Measurements from ENCODE around the gene KIAA1671.

Gene KIAA1671

GRCh38 chr22:25131198-25131887 is 178.8 kb downstream of the KIAA1671 start:
- Mint-ChIP-seq H3K27me3 (no peaks in the 10 kb centered on the region), H3K4me3 (no peak overlapping the region), H3K27ac (no peak overlapping the region), H3K4me1 (no peaks in the 10 kb centered on the region), H3K36me3 (ENCODE audit: low read depth) (no peaks in the 10 kb centered on the region), H3K9me3 (no peaks in the 10 kb centered on the region)
- DNase-seq (no peak), ATAC-seq (no peak)

- no peak overlapping the region for H3K27ac Mint-ChIP-seq
- H3K9me3 Mint-ChIP-seq = peaks cover 5% of the 10 kb centered on the region
- no peaks in the 10 kb centered on the region for H3K4me1 Mint-ChIP-seq
- no peak for DNase-seq
- peaks cover 6% of the 10 kb centered on the region for H3K36me3 Mint-ChIP-seq (ENCODE audit: low read depth)
- ATAC-seq = no peak
- no peak overlapping the region for H3K4me3 Mint-ChIP-seq
- no peaks in the 10 kb centered on the region for H3K27me3 Mint-ChIP-seq
Observed at GRCh38 chr22:25134028-25134427, 181.5 kb downstream of the KIAA1671 start.

DNA sequence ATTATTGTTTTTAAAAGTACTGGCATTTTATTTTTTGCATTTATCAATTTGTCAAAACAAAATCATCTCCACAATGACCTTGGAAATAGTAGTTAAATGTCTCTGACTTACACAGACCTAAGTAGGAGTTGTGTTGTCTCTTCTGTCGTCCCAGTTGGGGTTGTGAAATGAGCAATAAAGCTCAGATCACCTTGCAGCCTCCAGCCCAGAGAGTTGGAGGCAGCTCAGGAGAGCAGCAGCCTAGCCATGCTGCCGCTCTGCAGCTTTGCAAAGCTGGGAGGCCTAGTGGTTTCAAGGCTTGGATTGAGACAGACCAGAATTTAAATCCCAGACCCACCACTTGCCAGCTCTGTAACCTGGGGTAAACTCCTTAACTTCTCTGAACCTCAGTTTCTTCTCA is 181.9 kb downstream of the KIAA1671 start:
- ATAC-seq = no peak
- Mint-ChIP-seq H3K9me3 (peaks cover 5% of the 10 kb centered on the region), H3K4me1 (no peaks in the 10 kb centered on the region), H3K27me3 (no peaks in the 10 kb centered on the region), H3K36me3 (ENCODE audit: low read depth) (peaks cover 6% of the 10 kb centered on the region), H3K4me3 (no peak overlapping the region), H3K27ac (no peak overlapping the region)
- DNase-seq = no peak

DNA sequence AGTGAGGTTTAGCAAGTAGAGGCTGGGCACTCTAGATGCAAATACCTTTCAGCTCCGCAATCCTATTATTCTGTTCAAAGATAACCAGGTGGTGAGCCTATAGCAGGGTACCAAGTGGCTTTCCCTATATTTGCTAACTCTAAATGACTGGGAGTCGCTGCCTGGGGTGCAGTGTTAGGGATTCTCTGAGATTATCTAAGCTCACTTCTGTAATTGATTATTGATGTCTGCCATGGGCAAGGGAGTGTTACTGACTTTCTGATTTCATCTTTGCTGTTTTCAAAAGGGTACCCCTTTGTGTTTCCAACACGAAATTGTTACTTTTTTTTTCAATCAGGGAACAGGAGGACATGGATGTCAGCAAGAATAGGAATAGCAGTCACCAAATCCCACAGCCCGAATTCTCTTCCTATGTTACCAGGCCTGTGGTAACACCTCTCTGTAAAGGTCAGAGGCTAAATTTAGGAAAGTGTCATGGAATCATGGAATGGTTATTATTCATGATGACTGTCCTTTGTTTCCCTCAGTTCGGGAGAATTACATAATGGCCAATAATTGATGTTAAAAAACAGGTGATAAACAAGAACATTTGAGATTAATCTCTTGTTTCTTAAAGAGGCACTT is 184.5 kb downstream of the KIAA1671 start:
- Mint-ChIP-seq H3K4me3 (no peak overlapping the region), H3K27ac (no peak overlapping the region), H3K4me1 (no peaks in the 10 kb centered on the region), H3K36me3 (ENCODE audit: low read depth) (peaks cover 6% of the 10 kb centered on the region), H3K27me3 (no peaks in the 10 kb centered on the region), H3K9me3 (peaks cover 5% of the 10 kb centered on the region)
- DNase-seq = no peak
- ATAC-seq = no peak

DNA sequence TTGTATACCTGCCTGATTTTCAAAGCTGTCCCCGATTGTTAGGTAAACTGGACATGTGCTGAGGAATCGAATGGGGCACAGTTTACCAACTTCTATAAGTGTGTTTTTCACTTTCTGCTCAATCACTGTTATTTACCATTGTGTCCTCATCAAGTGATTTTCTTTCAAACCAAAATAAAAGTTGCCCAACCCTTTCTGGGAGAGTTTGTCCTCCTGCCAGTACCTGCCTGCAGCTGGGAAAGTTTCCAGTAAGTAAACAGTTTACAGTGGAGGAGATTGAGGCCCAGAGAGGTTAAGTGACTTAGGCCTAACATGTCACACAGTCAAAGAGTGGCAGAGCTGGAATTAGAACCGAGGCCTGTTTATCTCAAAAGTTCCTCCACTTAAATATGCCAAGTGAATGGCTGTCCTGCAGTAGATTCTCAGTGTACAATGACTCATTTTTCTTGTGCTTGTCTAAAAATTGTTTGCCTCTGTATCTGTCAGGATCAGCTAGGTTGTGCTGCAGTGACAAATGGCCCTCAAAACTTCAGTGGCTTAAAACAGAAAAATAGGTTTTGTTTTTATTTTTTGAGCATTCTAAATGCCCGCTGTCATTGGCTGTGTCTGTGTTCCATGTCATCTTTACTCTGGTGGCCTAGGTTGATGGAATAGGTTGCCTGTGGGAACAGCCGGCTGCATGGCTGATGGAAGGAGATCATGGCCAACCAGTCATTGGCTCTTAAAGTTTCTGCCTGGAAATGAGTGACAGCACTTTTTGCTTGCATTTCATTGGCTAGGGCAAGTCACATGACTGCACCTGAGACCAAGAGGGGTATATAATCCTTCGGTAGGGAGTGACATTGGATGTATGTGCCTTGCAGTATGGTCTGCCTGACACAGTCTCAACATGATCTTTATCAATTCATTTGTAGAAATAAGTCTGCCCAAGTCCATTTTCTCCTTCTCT is 185.3 kb downstream of the KIAA1671 start:
- no peak overlapping the region for H3K27ac Mint-ChIP-seq
- DNase-seq = no peak
- H3K4me3 Mint-ChIP-seq = no peak overlapping the region
- H3K36me3 Mint-ChIP-seq (ENCODE audit: low read depth) = peaks cover 6% of the 10 kb centered on the region
- ATAC-seq = no peak
- no peaks in the 10 kb centered on the region for H3K4me1 Mint-ChIP-seq
- H3K27me3 Mint-ChIP-seq = no peaks in the 10 kb centered on the region
- peaks cover 5% of the 10 kb centered on the region for H3K9me3 Mint-ChIP-seq

GRCh38 chr22:25139062-25139461 is 186.5 kb downstream of the KIAA1671 start:
- Mint-ChIP-seq H3K9me3 (peaks cover 5% of the 10 kb centered on the region), H3K27me3 (no peaks in the 10 kb centered on the region), H3K27ac (no peak overlapping the region), H3K36me3 (ENCODE audit: low read depth) (peaks cover 6% of the 10 kb centered on the region), H3K4me1 (no peaks in the 10 kb centered on the region), H3K4me3 (no peak overlapping the region)
- ATAC-seq (no peak), DNase-seq (no peak)

DNA sequence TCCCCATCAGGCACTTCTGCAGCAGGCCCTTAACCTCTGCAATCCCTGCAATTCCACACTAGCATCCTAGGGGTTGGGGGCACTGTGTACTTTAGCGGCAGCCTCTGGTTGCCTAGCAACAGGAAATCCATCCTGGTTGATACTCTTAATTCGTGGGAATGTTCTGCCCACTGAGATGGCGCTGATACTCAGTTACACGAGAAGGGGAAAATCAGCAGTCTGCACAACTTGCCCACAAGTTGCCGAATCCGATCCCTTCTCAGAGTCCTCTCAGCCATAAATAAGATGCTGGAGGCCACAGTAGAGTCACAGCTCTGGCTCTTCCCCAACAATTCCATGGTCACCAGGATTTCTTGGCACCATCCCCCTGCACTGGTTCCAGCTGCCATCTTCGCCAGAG is 189.6 kb downstream of the KIAA1671 start:
- Mint-ChIP-seq H3K4me3 (no peak overlapping the region), H3K27me3 (no peaks in the 10 kb centered on the region), H3K9me3 (peaks cover 5% of the 10 kb centered on the region), H3K27ac (no peak overlapping the region), H3K4me1 (no peaks in the 10 kb centered on the region), H3K36me3 (ENCODE audit: low read depth) (peaks cover 6% of the 10 kb centered on the region)
- DNase-seq (no peak), ATAC-seq (no peak)

- H3K27me3 Mint-ChIP-seq = no peaks in the 10 kb centered on the region
- H3K36me3 Mint-ChIP-seq (ENCODE audit: low read depth) = peaks cover 1% of the 10 kb centered on the region
- ATAC-seq (no peak), DNase-seq (no peak)
- no peaks in the 10 kb centered on the region for H3K4me1 Mint-ChIP-seq
- H3K9me3 Mint-ChIP-seq = peaks cover 1% of the 10 kb centered on the region
- no peak overlapping the region for H3K27ac Mint-ChIP-seq
- H3K4me3 Mint-ChIP-seq = no peak overlapping the region
Observed at GRCh38 chr22:25143156-25144076, 190.9 kb downstream of the KIAA1671 start.

- Mint-ChIP-seq H3K27ac (no peak overlapping the region), H3K9me3 (no peaks in the 10 kb centered on the region), H3K4me1 (no peaks in the 10 kb centered on the region), H3K36me3 (ENCODE audit: low read depth) (no peaks in the 10 kb centered on the region), H3K4me3 (no peak overlapping the region), H3K27me3 (no peaks in the 10 kb centered on the region)
- DNase-seq (no peak), ATAC-seq (no peak)
Observed at GRCh38 chr22:25144522-25144921, 192.0 kb downstream of the KIAA1671 start.

- Mint-ChIP-seq H3K27me3 (no peaks in the 10 kb centered on the region), H3K9me3 (no peaks in the 10 kb centered on the region), H3K4me3 (no peak overlapping the region), H3K27ac (no peak overlapping the region), H3K36me3 (ENCODE audit: low read depth) (no peaks in the 10 kb centered on the region), H3K4me1 (no peaks in the 10 kb centered on the region)
- DNase-seq (no peak), ATAC-seq (no peak)
Observed at GRCh38 chr22:25146307-25146706, 193.8 kb downstream of the KIAA1671 start.

- H3K4me3 Mint-ChIP-seq = no peak overlapping the region
- DNase-seq (no peak), ATAC-seq (no peak)
- no peaks in the 10 kb centered on the region for H3K27me3 Mint-ChIP-seq
- H3K4me1 Mint-ChIP-seq = no peaks in the 10 kb centered on the region
- H3K9me3 Mint-ChIP-seq = no peaks in the 10 kb centered on the region
- no peak overlapping the region for H3K27ac Mint-ChIP-seq
- no peaks in the 10 kb centered on the region for H3K36me3 Mint-ChIP-seq (ENCODE audit: low read depth)
Observed at GRCh38 chr22:25146906-25147641, 194.6 kb downstream of the KIAA1671 start.

DNA sequence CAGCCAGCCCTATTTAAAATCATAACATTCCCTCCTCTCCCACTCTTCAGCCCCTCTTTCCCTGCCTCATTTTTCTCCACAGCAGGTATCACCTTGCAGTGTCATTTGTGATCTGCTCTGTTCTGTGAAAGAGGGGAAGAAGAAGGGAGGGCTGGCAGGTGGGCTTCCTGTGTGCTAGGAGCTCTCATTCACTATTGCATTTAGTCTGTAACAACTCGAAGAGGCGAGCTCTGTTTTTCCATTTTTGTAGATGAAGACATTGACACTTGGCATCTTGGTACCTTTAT is 195.1 kb downstream of the KIAA1671 start:
- no peak overlapping the region for H3K27ac Mint-ChIP-seq
- DNase-seq (no peak), ATAC-seq (no peak)
- no peak overlapping the region for H3K4me3 Mint-ChIP-seq
- H3K36me3 Mint-ChIP-seq (ENCODE audit: low read depth) = no peaks in the 10 kb centered on the region
- no peaks in the 10 kb centered on the region for H3K27me3 Mint-ChIP-seq
- no peaks in the 10 kb centered on the region for H3K4me1 Mint-ChIP-seq
- H3K9me3 Mint-ChIP-seq = no peaks in the 10 kb centered on the region

DNA sequence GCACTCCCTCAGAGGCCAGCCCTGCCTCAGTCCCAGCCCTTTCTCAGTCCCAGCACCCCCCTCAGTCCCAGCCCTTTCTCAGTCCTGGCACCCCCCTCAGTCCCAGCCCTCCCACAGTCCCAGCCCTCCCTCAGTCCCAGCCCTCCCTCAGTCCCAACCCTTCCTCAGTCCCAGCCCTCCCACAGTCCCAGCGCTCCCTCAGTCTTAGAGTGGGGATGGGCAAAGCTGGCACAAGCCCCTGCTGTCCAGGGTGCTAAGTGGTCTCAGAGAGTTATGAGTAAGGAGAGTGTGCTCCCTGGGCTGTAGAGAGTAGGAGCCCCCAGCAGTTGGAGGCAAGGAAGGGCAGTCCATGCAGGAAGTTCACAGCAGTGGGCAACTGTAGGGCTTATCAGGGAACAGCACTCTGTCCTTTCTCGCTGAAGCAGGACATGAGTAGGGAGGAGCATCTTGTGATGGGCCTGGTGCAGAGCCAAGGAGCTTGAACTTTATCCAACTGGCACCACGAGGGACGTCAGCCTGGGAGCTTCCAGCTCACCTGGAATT is 195.7 kb downstream of the KIAA1671 start:
- ATAC-seq (no peak), DNase-seq (no peak)
- no peak overlapping the region for H3K4me3 Mint-ChIP-seq
- H3K9me3 Mint-ChIP-seq = no peaks in the 10 kb centered on the region
- H3K27me3 Mint-ChIP-seq = no peaks in the 10 kb centered on the region
- no peak overlapping the region for H3K27ac Mint-ChIP-seq
- no peaks in the 10 kb centered on the region for H3K36me3 Mint-ChIP-seq (ENCODE audit: low read depth)
- no peaks in the 10 kb centered on the region for H3K4me1 Mint-ChIP-seq

Data from activated naive CD8-positive, alpha-beta T cell treated with anti-CD3 and anti-CD28 coated beads, Interleukin-2, amount 50 U/mL, for 24 hours (primary cell).